GM23338 (cell line): ENCODE measurements around the gene MSH2. TPM values are rescaled to one million over a fixed set of nuclear protein-coding genes. Genes with fewer than 3 reads are reported as not detected.

ENCODE experiments used
- ATAC-seq: fragments of 200-7000 bp; cut with Tn5 transposase; 3 replicates; pipeline ENCODE4 v1.9.1; 2020
- DNase-seq: peaks from one replicate; pipeline ENCODE4 v3.0.0-alpha.2; 2015; ENCODE audit warnings: low spot score
- H2AFZ ChIP-seq: fragments of 200-600 bp; sonication (generic); 2 replicates; pipeline ENCODE4 v1.8.0; 2016; ENCODE audit warnings: antibody characterized with exemption, mild to moderate bottlenecking, moderate library complexity
- H3F3A ChIP-seq: fragments of 200-600 bp; sonication (generic); replicated peaks from 2 replicates; pipeline ENCODE4 v1.8.0; 2017; ENCODE audit warnings: antibody characterized with exemption, mixed run types, low read depth
- H3K27ac ChIP-seq: fragments of 200-600 bp; sonication (generic); 2 replicates; pipeline ENCODE4 v1.6.1; 2016; ENCODE audit warnings: low read depth
- H3K27me3 ChIP-seq: fragments of 200-600 bp; sonication (generic); 2 replicates; pipeline ENCODE4 v1.8.0; 2016; ENCODE audit warnings: mild to moderate bottlenecking, mixed run types, moderate library complexity; ENCODE audit not compliant: insufficient read depth
- H3K36me3 ChIP-seq: fragments of 200-600 bp; sonication (generic); 2 replicates; pipeline ENCODE4 v1.8.0; 2016; ENCODE audit warnings: mild to moderate bottlenecking; ENCODE audit not compliant: insufficient read depth
- H3K4me1 ChIP-seq: fragments of 200-600 bp; sonication (generic); 2 replicates; pipeline ENCODE4 v1.8.0; 2016; ENCODE audit warnings: mild to moderate bottlenecking, moderate library complexity; ENCODE audit not compliant: insufficient read depth
- H3K4me2 ChIP-seq: fragments of 200-600 bp; sonication (generic); 2 replicates; pipeline ENCODE4 v1.7.1; 2017; ENCODE audit warnings: mixed run types
- H3K4me3 ChIP-seq: fragments of 200-600 bp; sonication (generic); 2 replicates; pipeline ENCODE4 v1.6.1; 2016; ENCODE audit warnings: mixed run types
- H3K79me2 ChIP-seq: fragments of 200-600 bp; sonication (generic); replicated peaks from 2 replicates; pipeline ENCODE4 v1.8.0; 2017; ENCODE audit warnings: mild to moderate bottlenecking; ENCODE audit not compliant: insufficient read depth
- H3K9me2 ChIP-seq: fragments of 200-600 bp; sonication (generic); 2 replicates; pipeline ENCODE4 v1.8.0; 2017; ENCODE audit not compliant: insufficient read depth
- H4K20me1 ChIP-seq: fragments of 200-600 bp; sonication (generic); replicated peaks from 2 replicates; pipeline ENCODE4 v1.8.0; 2017; ENCODE audit warnings: mild to moderate bottlenecking; ENCODE audit not compliant: insufficient read depth
- H3K27ac Mint-ChIP-seq: 2 replicates; pipeline ENCODE4 v1.8.0; 2020; ENCODE audit warnings: inconsistent platforms, mild to moderate bottlenecking, moderate library complexity, mixed read lengths
- H3K27me3 Mint-ChIP-seq: 3 replicates; pipeline ENCODE4 v1.8.0; 2022; ENCODE audit warnings: low read depth, mild to moderate bottlenecking, moderate library complexity, mixed read lengths, inconsistent platforms; ENCODE audit not compliant: insufficient read depth, poor library complexity
- H3K36me3 Mint-ChIP-seq: 3 replicates; pipeline ENCODE4 v1.8.0; 2021; ENCODE audit warnings: low read depth, mild to moderate bottlenecking, inconsistent platforms, moderate library complexity, mixed read lengths
- H3K4me1 Mint-ChIP-seq: 3 replicates; pipeline ENCODE4 v1.8.0; 2020; ENCODE audit warnings: mild to moderate bottlenecking, inconsistent platforms, mixed read lengths
- H3K4me3 Mint-ChIP-seq: 3 replicates; pipeline ENCODE4 v1.8.0; 2021; ENCODE audit warnings: moderate library complexity, mild to moderate bottlenecking, inconsistent platforms, mixed read lengths
- H3K9me3 Mint-ChIP-seq: 3 replicates; pipeline ENCODE4 v1.8.0; 2020; ENCODE audit warnings: moderate library complexity, mild to moderate bottlenecking, inconsistent platforms, mixed read lengths
- EZH2phosphoT487 ChIP-seq: fragments of 200-600 bp; sonication (generic); IDR thresholded peaks from one replicate; pipeline ENCODE4 v1.8.1; 2018; ENCODE audit warnings: antibody characterized with exemption; ENCODE audit not compliant: unreplicated experiment
- ZNF331 ChIP-seq: fragments of 250-450 bp; sonication (Bioruptor Pico); IDR thresholded peaks from 2 replicates; pipeline ENCODE4 v1.5.0; 2020; ENCODE audit warnings: low read depth, mild to moderate bottlenecking, moderate library complexity
- polyA plus RNA-seq: library from polyadenylated mRNA; unstranded; fragments of >200 nt; fragmentation: Nextera tagmentation; extraction: Ambion mirVana; gene quantifications from 2 replicates; pipeline ENCODE4 v1.2.1, GENCODE V29; 2016
- total RNA-seq: library from RNA; depleted of rRNA; stranded (reverse); fragments of >200 nt; shearing (Covaris generic); gene quantifications from 2 replicates; pipeline ENCODE4 v1.2.3, GENCODE V29; 2014
- TF ChIP-seq, protein P1 (sequence below): fragments of 250-450 bp; sonication (Bioruptor Pico); IDR thresholded peaks from 2 replicates; pipeline ENCODE4 v1.5.0; 2020; ENCODE audit warnings: mild to moderate bottlenecking, moderate library complexity
- TF ChIP-seq, protein P2 (sequence below): IDR thresholded peaks from one replicate; pipeline ENCODE4 v1.6.1; 2018; ENCODE audit warnings: antibody characterized with exemption; ENCODE audit not compliant: unreplicated experiment

Gene MSH2
- total and polyA plus RNA-seq, 2 experiments from 2014 or later = 156 to 249 TPM

DNA sequence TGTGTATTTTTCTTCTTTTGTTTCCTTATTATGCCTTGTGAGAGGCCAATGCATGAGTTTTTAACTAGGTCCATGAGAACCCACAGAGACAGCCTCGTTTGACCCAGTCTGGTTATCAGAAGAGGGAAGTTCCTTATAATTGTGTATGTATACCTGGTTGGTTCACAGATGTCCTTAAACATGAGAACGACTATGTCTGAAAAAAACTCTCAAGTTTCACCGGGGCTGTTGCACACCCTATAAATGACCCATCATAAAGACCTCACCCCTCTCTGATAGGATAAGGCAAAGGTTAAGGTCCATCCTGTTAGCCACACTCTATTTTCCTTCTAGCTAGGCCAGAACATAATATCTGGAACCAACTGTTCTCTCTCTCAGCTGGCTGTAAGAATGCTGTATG lies 42.7 kb upstream of the MSH2 start (continued):
- TF ChIP-seq, protein P1, sequence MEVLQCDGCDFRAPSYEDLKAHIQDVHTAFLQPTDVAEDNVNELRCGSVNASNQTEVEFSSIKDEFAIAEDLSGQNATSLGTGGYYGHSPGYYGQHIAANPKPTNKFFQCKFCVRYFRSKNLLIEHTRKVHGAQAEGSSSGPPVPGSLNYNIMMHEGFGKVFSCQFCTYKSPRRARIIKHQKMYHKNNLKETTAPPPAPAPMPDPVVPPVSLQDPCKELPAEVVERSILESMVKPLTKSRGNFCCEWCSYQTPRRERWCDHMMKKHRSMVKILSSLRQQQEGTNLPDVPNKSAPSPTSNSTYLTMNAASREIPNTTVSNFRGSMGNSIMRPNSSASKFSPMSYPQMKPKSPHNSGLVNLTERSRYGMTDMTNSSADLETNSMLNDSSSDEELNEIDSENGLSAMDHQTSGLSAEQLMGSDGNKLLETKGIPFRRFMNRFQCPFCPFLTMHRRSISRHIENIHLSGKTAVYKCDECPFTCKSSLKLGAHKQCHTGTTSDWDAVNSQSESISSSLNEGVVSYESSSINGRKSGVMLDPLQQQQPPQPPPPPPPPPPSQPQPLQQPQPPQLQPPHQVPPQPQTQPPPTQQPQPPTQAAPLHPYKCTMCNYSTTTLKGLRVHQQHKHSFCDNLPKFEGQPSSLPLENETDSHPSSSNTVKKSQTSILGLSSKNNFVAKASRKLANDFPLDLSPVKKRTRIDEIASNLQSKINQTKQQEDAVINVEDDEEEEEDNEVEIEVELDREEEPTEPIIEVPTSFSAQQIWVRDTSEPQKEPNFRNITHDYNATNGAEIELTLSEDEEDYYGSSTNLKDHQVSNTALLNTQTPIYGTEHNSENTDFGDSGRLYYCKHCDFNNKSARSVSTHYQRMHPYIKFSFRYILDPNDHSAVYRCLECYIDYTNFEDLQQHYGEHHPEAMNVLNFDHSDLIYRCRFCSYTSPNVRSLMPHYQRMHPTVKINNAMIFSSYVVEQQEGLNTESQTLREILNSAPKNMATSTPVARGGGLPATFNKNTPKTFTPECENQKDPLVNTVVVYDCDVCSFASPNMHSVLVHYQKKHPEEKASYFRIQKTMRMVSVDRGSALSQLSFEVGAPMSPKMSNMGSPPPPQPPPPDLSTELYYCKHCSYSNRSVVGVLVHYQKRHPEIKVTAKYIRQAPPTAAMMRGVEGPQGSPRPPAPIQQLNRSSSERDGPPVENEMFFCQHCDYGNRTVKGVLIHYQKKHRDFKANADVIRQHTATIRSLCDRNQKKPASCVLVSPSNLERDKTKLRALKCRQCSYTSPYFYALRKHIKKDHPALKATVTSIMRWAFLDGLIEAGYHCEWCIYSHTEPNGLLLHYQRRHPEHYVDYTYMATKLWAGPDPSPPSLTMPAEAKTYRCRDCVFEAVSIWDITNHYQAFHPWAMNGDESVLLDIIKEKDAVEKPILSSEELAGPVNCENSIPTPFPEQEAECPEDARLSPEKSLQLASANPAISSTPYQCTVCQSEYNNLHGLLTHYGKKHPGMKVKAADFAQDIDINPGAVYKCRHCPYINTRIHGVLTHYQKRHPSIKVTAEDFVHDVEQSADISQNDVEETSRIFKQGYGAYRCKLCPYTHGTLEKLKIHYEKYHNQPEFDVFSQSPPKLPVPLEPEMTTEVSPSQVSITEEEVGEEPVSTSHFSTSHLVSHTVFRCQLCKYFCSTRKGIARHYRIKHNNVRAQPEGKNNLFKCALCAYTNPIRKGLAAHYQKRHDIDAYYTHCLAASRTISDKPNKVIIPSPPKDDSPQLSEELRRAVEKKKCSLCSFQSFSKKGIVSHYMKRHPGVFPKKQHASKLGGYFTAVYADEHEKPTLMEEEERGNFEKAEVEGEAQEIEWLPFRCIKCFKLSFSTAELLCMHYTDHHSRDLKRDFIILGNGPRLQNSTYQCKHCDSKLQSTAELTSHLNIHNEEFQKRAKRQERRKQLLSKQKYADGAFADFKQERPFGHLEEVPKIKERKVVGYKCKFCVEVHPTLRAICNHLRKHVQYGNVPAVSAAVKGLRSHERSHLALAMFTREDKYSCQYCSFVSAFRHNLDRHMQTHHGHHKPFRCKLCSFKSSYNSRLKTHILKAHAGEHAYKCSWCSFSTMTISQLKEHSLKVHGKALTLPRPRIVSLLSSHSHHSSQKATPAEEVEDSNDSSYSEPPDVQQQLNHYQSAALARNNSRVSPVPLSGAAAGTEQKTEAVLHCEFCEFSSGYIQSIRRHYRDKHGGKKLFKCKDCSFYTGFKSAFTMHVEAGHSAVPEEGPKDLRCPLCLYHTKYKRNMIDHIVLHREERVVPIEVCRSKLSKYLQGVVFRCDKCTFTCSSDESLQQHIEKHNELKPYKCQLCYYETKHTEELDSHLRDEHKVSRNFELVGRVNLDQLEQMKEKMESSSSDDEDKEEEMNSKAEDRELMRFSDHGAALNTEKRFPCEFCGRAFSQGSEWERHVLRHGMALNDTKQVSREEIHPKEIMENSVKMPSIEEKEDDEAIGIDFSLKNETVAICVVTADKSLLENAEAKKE (CRISPR knock-in tag) = no peak
- TF ChIP-seq EZH2phosphoT487 (no peak), ZNF331 (CRISPR knock-in tag) (no peak)

DNA sequence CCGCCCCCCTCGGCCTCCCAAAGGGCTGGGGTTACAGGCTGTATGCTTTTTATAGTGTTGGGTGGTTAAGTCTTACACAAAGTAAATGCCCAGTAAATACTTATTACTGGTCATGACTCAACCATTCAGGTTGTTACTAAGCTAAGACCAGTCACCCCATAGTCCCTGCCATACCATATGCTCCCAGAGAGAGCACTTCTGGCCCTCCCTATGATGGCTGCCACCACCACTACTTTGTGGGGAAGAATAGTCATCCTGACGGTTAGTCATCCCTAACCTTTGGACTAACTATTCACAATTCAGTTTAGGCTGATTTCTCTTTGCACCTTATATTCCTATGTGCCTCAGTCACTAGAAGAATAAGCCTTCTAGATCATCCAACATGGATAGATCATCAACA lies 42.0 kb upstream of the MSH2 start:
- H4K20me1 ChIP-seq = no peaks in the 10 kb centered on the region
- no peak overlapping the region for H3K4me3 ChIP-seq
- no peak for DNase-seq
- 0 out of 2 replicates have a peak, but pooled peaks cover 2% of the 10 kb centered on the region for H3F3A ChIP-seq
- H3K36me3 ChIP-seq = no peaks in the 10 kb centered on the region
- Mint-ChIP-seq H3K36me3 (no peaks in the 10 kb centered on the region), H3K27me3 (peaks cover 3% of the 10 kb centered on the region), H3K27ac (no peak overlapping the region), H3K9me3 (no peaks in the 10 kb centered on the region), H3K4me1 (peaks cover 8% of the 10 kb centered on the region), H3K4me3 (no peak overlapping the region)
- H3K27me3 ChIP-seq = no peaks in the 10 kb centered on the region
- H2AFZ ChIP-seq = no peak overlapping the region
- no peak overlapping the region for H3K4me2 ChIP-seq
- no peak overlapping the region for H3K27ac ChIP-seq
- H3K9me2 ChIP-seq = no peaks in the 10 kb centered on the region
- H3K79me2 ChIP-seq = no peaks in the 10 kb centered on the region
- ATAC-seq = no peak
- no peaks in the 10 kb centered on the region; the same call in 1 of the 2 replicates for H3K4me1 ChIP-seq
- TF ChIP-seq, protein P1 (CRISPR knock-in tag) = no peak
- TF ChIP-seq, protein P2, sequence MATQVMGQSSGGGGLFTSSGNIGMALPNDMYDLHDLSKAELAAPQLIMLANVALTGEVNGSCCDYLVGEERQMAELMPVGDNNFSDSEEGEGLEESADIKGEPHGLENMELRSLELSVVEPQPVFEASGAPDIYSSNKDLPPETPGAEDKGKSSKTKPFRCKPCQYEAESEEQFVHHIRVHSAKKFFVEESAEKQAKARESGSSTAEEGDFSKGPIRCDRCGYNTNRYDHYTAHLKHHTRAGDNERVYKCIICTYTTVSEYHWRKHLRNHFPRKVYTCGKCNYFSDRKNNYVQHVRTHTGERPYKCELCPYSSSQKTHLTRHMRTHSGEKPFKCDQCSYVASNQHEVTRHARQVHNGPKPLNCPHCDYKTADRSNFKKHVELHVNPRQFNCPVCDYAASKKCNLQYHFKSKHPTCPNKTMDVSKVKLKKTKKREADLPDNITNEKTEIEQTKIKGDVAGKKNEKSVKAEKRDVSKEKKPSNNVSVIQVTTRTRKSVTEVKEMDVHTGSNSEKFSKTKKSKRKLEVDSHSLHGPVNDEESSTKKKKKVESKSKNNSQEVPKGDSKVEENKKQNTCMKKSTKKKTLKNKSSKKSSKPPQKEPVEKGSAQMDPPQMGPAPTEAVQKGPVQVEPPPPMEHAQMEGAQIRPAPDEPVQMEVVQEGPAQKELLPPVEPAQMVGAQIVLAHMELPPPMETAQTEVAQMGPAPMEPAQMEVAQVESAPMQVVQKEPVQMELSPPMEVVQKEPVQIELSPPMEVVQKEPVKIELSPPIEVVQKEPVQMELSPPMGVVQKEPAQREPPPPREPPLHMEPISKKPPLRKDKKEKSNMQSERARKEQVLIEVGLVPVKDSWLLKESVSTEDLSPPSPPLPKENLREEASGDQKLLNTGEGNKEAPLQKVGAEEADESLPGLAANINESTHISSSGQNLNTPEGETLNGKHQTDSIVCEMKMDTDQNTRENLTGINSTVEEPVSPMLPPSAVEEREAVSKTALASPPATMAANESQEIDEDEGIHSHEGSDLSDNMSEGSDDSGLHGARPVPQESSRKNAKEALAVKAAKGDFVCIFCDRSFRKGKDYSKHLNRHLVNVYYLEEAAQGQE = no peak
